SU-DHL-6 (cell line): Measurements from ENCODE around the gene PHLDB2.
A peak's percentile ranks its signal among the peaks of the same experiment; 100 is the strongest.

Experiments
- H2AFZ ChIP-seq: fragments of 200-600 bp; sonication (generic); 2 replicates; pipeline ENCODE4 v1.6.1; 2014; ENCODE audit warnings: low read depth, mild to moderate bottlenecking, moderate library complexity, mixed read lengths, antibody characterized with exemption, low read length; ENCODE audit not compliant: severe bottlenecking
- H3F3A ChIP-seq: fragments of 200-600 bp; shearing (Covaris generic); 2 replicates; pipeline ENCODE4 v1.6.0; 2016; ENCODE audit warnings: antibody characterized with exemption, mild to moderate bottlenecking; ENCODE audit not compliant: insufficient read depth
- H3K27ac ChIP-seq: fragments of 200-600 bp; sonication (generic); 2 replicates; pipeline ENCODE4 v1.5.1; 2016; ENCODE audit warnings: low read depth, mild to moderate bottlenecking, low read length, moderate library complexity, mixed read lengths
- H3K27me3 ChIP-seq: fragments of 200-600 bp; sonication (generic), shearing (Covaris generic); 2 replicates; pipeline ENCODE4 v1.6.0; 2014; ENCODE audit warnings: mild to moderate bottlenecking, low read length
- H3K36me3 ChIP-seq: fragments of 200-600 bp; sonication (generic); 2 replicates; pipeline ENCODE4 v1.6.1; 2014; ENCODE audit warnings: mild to moderate bottlenecking, low read length, mixed read lengths
- H3K4me2 ChIP-seq: fragments of 300-600, 200-600 bp; shearing (Covaris generic), sonication (generic); 2 replicates; pipeline ENCODE4 v1.6.0; 2014; ENCODE audit warnings: low read length, low read depth, mild to moderate bottlenecking; ENCODE audit not compliant: poor library complexity, severe bottlenecking
- H3K4me3 ChIP-seq: fragments of 200-600 bp; sonication (generic); 2 replicates; pipeline ENCODE4 v1.5.1; 2014; ENCODE audit warnings: antibody characterized with exemption, low read length, mild to moderate bottlenecking, mixed read lengths; ENCODE audit not compliant: insufficient read depth, poor library complexity, severe bottlenecking
- H3K79me2 ChIP-seq: fragments of 200-600 bp; sonication (generic); 2 replicates; pipeline ENCODE4 v1.6.1; 2014; ENCODE audit warnings: mild to moderate bottlenecking, low read length, moderate library complexity; ENCODE audit not compliant: insufficient read depth
- H3K9ac ChIP-seq: fragments of 200-600 bp; sonication (generic); 2 replicates; pipeline ENCODE4 v1.7.0; 2014; ENCODE audit warnings: mild to moderate bottlenecking, low read length
- H3K9me2 ChIP-seq: fragments of 200-600 bp; sonication (generic); replicated peaks from 2 replicates; pipeline ENCODE4 v1.6.1; 2014; ENCODE audit warnings: low read length; ENCODE audit not compliant: insufficient read depth
- H3K9me3 ChIP-seq: fragments of 200-600 bp; sonication (generic); 2 replicates; pipeline ENCODE4 v1.6.1; 2014; ENCODE audit warnings: low read length, mixed read lengths; ENCODE audit not compliant: insufficient read depth
- H4K20me1 ChIP-seq: fragments of 200-600 bp; sonication (generic); 2 replicates; pipeline ENCODE4 v1.6.1; 2014; ENCODE audit warnings: low read depth, mild to moderate bottlenecking, antibody characterized with exemption, low read length, moderate library complexity, mixed read lengths
- CTCF ChIP-seq: fragments of 200-600 bp; sonication (generic); IDR thresholded peaks from one replicate; pipeline ENCODE4 v1.5.1; 2017; ENCODE audit warnings: antibody characterized with exemption, mild to moderate bottlenecking, low read length, moderate library complexity; ENCODE audit not compliant: insufficient read depth, poor library complexity, severe bottlenecking
- EZH2phosphoT487 ChIP-seq: fragments of 200-600 bp; sonication (generic), shearing (Covaris generic); conservative IDR thresholded peaks from 2 replicates; pipeline ENCODE4 v1.6.1; 2018; ENCODE audit warnings: mild to moderate bottlenecking, antibody characterized with exemption, low read length, moderate library complexity, mixed read lengths

The PHLDB2 gene

GRCh38 chr3:112012205-112012992 is 153.3 kb downstream of the PHLDB2 start:
- H4K20me1 ChIP-seq, result no peaks in the 10 kb centered on the region
- no peak overlapping the region for H3K9ac ChIP-seq
- no peak overlapping the region for H3K4me3 ChIP-seq
- no peak overlapping the region for H3K4me2 ChIP-seq
- no peak for TF ChIP-seq EZH2phosphoT487
- TF ChIP-seq CTCF, result no peak
- no peaks in the 10 kb centered on the region for H3F3A ChIP-seq
- H2AFZ ChIP-seq, result no peak overlapping the region
- H3K27ac ChIP-seq, result no peak overlapping the region
- no peaks in the 10 kb centered on the region for H3K9me2 ChIP-seq
- H3K27me3 ChIP-seq, result no peaks in the 10 kb centered on the region
- no peaks in the 10 kb centered on the region for H3K9me3 ChIP-seq
- H3K36me3 ChIP-seq, result no peaks in the 10 kb centered on the region
- H3K79me2 ChIP-seq, result no peaks in the 10 kb centered on the region

- no peak overlapping the region for H3K9ac ChIP-seq
These were observed 154.2 kb downstream of the PHLDB2 start for GRCh38 chr3:112013058-112013783.

GRCh38 chr3:112013784-112014143 is 154.7 kb downstream of the PHLDB2 start:
- H3K9me2 ChIP-seq, result no peaks in the 10 kb centered on the region
- H3K9me3 ChIP-seq, result no peaks in the 10 kb centered on the region
- no peaks in the 10 kb centered on the region for H3K27me3 ChIP-seq
- no peaks in the 10 kb centered on the region for H3K36me3 ChIP-seq
- H3K9ac ChIP-seq, result no peak overlapping the region
- peak overlapping the region; percentile 91 for H2AFZ ChIP-seq
- no peak overlapping the region for H3K27ac ChIP-seq
- TF ChIP-seq EZH2phosphoT487, result no peak
- TF ChIP-seq CTCF, result no peak
- no peaks in the 10 kb centered on the region for H3F3A ChIP-seq
- H3K4me2 ChIP-seq, result peak overlapping the region; percentile 28
- no peaks in the 10 kb centered on the region for H3K79me2 ChIP-seq
- no peaks in the 10 kb centered on the region for H4K20me1 ChIP-seq
- H3K4me3 ChIP-seq, result no peak overlapping the region

More at GRCh38 chr3:112013058-112013783, 154.2 kb downstream of the PHLDB2 start:
- Histone ChIP-seq H3K79me2 (no peaks in the 10 kb centered on the region), H3K9me3 (no peaks in the 10 kb centered on the region), H2AFZ (peak overlapping the region; percentile 91), H3K4me3 (no peak overlapping the region), H3K4me2 (peak overlapping the region; percentile 28), H3F3A (no peaks in the 10 kb centered on the region), H3K36me3 (no peaks in the 10 kb centered on the region), H3K9me2 (no peaks in the 10 kb centered on the region), H3K27me3 (no peaks in the 10 kb centered on the region), H3K27ac (no peak overlapping the region), H4K20me1 (no peaks in the 10 kb centered on the region)
- TF ChIP-seq CTCF, result peak; percentile 60
- no peak for TF ChIP-seq EZH2phosphoT487
